ENCODE measurements around the gene RTL10.

Gene RTL10, protein sequence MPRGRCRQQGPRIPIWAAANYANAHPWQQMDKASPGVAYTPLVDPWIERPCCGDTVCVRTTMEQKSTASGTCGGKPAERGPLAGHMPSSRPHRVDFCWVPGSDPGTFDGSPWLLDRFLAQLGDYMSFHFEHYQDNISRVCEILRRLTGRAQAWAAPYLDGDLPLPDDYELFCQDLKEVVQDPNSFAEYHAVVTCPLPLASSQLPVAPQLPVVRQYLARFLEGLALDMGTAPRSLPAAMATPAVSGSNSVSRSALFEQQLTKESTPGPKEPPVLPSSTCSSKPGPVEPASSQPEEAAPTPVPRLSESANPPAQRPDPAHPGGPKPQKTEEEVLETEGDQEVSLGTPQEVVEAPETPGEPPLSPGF

GRCh38 chr22:19854778-19855503 lies at the start of gene RTL10, which contains the start of gene GNB1L:
Gene RTL10, minus strand, starts transcription at chr22:19854874. Its CDS starts 2,613 bp downstream, at chr22:19852261.
Gene GNB1L, minus strand, starts transcription at chr22:19854874. Its CDS starts 33,519 bp downstream, at chr22:19821355.
- peak; percentile 98 for DNase-seq

DNA sequence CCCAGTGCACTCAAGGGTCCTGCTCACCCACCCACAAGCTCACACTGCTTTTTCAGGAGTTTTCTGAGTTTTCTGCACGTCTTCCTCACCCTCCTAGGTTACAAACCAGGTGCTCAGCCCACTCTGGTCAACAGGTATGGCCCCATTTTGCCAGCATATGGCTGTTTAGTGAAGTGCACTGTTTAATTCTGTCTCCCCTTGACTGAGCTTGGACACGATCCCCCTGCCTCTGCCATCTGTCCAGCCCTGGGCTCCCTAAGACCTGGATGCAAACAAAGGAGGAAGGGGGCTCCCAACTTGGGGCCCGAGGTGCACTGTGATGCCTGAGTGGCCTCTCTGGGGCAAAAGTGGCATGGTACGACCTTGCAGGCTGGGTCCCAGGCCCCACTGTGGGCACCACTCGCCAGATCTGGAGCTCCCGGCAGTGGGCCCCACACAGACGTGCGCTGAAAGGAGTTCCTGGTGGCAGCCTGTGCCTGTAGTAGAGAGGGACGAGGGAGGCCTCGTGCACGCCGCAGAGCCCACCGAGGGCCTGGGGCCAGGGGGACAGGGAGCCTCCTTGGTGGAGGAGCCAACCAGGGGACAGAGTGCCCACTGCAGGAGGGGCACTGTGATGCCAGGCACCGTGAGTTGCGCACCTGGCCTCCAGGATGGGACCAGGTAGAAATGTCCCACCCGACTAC lies 49.6 kb upstream of the RTL10 start:
- DNase-seq, result no peak

- no peak for DNase-seq
These were observed 48.8 kb upstream of the RTL10 start for GRCh38 chr22:19903513-19903912.

DNA sequence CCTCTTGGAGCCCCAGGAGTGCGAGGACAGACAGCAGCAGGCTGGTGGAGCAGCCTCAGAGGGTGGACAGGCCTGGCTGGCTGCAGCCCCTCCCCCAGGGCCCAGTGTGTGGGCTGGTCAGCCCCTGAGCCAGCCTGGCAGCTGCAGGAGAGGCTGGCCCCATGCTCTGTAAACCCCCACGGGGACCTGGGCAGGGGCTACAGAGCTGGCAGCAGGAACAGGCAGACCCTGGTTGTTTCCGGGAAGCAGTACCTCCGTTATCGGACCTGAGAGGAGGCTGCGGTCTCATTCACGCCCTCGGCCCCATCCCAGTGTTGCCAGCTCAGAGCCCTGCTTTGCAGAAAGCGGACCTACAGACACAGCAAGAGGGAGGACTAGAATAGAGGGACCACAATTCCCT lies 48.4 kb upstream of the RTL10 start:
- no peak for DNase-seq

GRCh38 chr22:19902245-19902715 lies 47.6 kb upstream of the RTL10 start:
- DNase-seq, result no peak

DNA sequence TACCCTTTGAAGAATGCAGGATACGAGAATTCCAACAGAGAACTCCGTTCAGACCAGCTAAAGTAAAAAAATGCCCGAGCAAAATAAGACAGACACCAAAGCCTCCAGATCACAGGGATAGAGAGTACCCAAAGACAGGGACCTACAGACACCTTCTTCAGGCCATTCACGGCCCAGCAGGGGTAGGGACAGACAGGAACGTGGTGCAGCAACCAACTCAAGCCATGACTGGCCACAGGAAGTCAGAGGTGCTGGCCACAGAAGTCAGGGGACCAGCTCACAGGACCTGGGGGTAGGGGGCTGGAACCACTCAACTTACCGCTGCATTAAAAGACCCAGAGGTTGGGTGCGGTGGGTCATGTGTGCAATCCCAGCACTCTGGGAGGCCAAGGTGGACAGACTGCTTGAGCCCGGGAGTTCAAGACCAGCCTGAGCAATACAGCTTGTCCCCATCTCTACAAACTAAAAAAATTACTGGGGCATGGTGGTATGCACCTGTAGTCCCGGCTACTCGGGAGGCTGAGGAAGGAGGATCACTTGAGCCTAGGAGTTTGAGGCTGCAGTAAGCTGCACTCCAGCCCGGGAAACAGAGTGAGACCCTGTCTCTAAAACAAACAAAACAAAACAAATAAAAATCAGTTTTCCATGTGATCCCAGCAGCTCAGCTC lies 47.0 kb upstream of the RTL10 start:
- no peak for DNase-seq

DNA sequence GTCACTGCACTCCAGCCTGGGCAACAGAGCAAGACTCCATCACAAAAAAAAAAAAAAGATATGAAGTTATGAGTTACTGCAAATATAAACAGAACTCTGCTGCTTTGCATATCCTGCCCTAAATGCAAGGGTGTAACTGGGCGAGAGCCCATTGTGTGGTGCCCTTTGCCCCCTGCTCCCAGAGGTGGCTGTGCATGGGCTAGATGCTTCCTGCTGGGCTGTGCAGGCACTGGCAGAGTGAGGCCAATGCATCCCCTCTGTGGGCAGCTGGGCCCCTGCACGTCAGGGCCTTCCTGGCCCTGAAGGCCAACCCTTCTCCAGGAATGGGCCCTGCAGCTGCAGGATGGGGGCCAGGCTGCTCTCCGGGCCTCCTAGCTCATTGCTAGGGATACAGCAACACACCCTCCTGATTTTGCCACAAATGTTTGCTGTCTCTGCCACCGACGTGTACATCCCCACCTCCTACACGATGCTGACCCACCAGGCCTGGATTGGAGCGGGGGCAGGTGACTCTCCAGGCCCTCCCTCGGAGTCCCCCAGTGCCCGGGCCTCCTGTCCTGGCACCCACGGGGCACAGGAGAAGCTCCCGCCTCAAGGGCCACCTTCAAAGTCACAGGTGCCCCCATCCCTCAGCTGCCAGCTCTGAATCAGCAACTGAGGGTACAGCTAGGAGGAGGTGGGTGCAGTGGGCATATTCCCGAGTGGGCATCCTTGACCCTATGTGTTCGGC lies 46.2 kb upstream of the RTL10 start:
- DNase-seq, result no peak

DNA sequence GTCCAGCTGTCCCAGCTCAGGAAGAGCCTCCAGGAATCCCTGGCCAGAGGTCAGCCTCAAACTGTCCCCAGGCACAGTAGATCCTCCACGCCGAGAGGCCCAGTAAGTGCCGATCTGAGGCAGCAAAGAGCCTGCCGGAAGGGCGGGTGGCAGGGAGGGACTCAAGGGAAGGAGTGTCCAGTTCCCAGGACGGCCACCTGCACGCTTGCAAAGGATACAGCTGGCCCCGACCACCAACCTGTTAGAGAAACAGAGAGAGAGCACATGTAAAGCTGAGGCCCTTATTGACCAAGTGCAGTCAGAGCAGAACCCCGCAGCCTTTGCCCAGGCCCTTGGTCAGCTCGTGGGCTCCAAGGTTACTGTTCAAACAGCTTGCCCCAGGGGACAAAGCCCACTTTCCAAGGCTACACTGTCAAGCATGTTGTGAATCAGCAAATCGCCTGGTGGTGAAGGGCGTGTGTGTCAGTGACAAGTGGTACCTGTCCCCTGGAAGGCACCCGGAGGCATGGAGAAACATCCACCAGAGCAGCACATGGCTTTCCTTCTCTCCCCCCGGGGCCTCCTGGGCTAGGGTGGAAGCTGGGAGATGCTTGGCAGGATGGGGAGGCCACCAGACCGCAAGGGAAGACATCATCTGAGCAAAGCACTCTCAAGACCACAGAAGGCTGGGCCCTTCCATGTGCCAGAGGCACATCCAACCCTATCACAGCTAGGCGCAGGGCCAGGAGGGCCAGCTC lies 44.3 kb upstream of the RTL10 start:
- DNase-seq, result peak; percentile 12

DNA sequence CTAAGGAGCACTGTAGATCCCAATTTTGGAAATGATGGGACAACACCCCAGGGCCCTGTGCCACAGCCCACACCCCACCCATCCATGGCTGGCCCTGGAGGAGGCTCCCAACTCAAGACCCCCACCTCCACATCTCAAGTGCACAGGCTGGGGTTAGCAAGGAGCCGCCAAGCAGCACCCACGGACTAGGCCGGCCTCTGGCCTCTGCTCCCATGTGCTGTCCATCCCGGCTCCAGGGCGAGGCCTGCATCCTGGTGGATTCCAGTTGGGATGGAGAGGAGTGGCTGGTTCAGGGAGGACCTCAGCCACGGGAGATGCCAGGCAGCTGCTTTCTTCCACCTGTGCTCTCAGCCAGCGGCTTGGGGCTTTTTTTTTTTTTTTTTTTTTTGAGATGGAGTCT lies 43.5 kb upstream of the RTL10 start:
- peak; percentile 16 for DNase-seq

DNA sequence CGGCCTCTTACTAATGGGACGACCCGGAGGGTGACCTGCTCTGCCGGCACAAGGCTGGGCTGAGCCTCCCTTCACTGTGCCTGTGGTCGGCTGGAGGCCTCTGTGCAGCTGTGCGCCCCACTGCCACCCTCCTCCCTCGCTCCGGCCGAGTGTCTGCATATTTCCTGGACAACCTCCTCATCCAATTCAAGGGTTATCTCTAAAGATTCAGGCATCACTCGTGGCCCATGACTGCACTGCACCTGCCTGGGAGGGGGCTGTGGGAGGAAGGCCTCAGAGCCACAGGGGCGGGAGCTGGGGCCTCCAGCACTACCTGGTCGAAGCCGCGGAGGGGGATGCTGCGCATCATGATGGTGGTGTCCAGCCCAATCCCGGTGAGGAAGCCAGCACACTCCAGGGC lies 43.1 kb upstream of the RTL10 start:
- no peak for DNase-seq

GRCh38 chr22:19896665-19897355 lies 42.1 kb upstream of the RTL10 start:
- peak; percentile 51 for DNase-seq

GRCh38 chr22:19895160-19895849 lies 40.6 kb upstream of the RTL10 start:
- DNase-seq, result peak; percentile 11

GRCh38 chr22:19893363-19893762 lies 38.7 kb upstream of the RTL10 start:
- DNase-seq, result peak; percentile 13

GRCh38 chr22:19892925-19893324 lies 38.3 kb upstream of the RTL10 start:
- DNase-seq, result peak; percentile 12

- peak; percentile 15 for DNase-seq
These were observed 37.7 kb upstream of the RTL10 start for GRCh38 chr22:19892257-19892879.

GRCh38 chr22:19891317-19892256 lies 36.9 kb upstream of the RTL10 start:
- peak; percentile 53 for DNase-seq

DNA sequence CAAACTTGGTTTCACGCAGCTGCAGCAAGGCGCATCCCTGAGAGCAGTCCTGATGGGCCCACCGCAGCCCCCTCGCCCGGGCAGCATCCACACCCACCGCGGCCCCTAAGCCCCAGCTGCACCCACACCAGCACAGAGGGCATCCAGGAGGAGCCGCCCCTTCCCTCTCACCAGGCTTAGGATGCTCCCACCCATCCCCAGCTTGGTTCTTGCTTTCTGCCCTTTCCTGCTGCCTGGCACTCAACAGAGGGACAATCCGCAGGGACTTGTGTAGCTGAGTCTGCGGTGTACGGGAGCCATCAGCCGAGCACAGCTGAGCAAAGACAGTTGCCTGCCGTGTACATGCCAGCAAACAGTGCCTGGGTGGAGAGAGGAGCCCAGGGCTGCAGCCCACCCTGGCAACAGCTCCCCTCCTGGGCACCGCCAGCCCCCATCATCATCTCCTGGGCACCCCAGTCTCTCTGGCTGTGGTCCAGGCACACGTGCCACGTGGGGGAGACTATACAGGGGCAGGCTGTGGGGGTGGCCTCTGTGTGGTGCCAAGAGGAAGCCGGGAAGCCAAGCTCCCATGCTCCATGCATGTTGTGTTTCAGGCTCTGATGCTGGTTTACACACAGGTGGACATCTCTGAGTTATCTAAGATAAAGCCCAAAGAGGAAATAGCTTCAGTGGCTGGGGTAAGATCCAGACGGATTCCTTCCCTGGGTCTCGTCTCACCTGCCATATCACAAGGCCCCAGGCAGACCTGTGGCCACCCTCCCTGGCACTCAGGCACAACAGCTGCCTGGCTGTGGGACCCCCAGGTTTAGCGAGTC lies 36.0 kb upstream of the RTL10 start:
- DNase-seq, result peak; percentile 27

GRCh38 chr22:19889951-19890350 lies 35.3 kb upstream of the RTL10 start:
- no peak for DNase-seq

Data from femur (tissue), 1 donor.